ENCODE data around the gene PCDHGA6. TPM values are rescaled to one million over a fixed set of nuclear protein-coding genes. Genes with fewer than 3 reads are reported as not detected.
A peak's percentile ranks its signal among the peaks of the same experiment; 100 is the strongest.

PCDHGA6 gene
- total RNA-seq, 4 donors from 2014 or later = 3.3 to 7.3 (median 5.3) TPM

DNA sequence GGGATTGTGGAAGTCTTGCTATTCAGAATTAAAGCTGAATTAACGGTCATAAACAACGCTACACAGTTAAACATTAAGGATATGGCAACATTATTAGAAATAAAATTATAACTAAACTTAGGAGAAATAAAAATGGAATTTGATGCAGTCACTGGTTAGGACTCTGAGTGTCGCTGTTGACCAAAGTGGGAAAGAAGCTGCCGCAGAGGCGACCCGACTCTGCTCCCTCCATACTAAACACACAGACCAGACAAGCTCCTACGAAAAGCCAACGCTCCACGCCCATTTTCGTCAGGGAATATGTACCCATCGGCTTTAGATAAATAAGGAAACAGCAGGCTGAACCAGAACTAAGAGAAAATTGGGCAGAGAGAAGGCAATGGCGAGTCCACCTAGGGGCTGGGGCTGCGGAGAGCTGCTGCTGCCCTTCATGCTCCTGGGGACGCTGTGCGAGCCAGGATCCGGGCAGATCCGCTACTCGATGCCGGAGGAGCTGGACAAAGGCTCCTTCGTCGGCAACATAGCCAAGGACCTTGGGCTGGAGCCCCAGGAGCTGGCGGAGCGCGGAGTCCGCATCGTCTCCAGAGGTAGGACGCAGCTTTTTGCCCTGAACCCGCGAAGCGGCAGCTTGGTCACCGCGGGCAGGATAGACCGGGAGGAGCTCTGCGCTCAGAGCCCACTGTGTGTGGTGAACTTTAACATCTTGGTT lies 9.6 kb upstream of the PCDHGA6 start, which contains the start of gene PCDHGA5:
PCDHGA5 (plus strand) TSS at position 211 of the 709 bp plus-strand sequence; CDS start at position 380, 169 bp downstream.
- Histone ChIP-seq H3K36me3 (no peaks in the 10 kb centered on the region), H3K27ac (no peak within 1 kb of the TSS), H3K4me1 (peaks cover 3% of the 10 kb centered on the region), H3K9me3 (peaks cover 61% of the 10 kb centered on the region), H3K4me3 (peak within 1 kb of the TSS; percentile 4), H3K27me3 (peaks cover 26% of the 10 kb centered on the region)
- TF ChIP-seq POLR2A (IDR thresholded peaks at IDR 0.05) = no peak
- TF ChIP-seq EP300 (IDR thresholded peaks at IDR 0.05) = no peak
- TF ChIP-seq, protein P1, sequence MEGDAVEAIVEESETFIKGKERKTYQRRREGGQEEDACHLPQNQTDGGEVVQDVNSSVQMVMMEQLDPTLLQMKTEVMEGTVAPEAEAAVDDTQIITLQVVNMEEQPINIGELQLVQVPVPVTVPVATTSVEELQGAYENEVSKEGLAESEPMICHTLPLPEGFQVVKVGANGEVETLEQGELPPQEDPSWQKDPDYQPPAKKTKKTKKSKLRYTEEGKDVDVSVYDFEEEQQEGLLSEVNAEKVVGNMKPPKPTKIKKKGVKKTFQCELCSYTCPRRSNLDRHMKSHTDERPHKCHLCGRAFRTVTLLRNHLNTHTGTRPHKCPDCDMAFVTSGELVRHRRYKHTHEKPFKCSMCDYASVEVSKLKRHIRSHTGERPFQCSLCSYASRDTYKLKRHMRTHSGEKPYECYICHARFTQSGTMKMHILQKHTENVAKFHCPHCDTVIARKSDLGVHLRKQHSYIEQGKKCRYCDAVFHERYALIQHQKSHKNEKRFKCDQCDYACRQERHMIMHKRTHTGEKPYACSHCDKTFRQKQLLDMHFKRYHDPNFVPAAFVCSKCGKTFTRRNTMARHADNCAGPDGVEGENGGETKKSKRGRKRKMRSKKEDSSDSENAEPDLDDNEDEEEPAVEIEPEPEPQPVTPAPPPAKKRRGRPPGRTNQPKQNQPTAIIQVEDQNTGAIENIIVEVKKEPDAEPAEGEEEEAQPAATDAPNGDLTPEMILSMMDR (IDR thresholded peaks at IDR 0.05) = no peak
- TF ChIP-seq POLR2AphosphoS5 (IDR thresholded peaks at IDR 0.05) = no peak
- 27% methylated on average over 34 of the region's 34 CpGs for WGBS
- no peak for DNase-seq (ENCODE audit: low spot score in 2 of 2)

DNA sequence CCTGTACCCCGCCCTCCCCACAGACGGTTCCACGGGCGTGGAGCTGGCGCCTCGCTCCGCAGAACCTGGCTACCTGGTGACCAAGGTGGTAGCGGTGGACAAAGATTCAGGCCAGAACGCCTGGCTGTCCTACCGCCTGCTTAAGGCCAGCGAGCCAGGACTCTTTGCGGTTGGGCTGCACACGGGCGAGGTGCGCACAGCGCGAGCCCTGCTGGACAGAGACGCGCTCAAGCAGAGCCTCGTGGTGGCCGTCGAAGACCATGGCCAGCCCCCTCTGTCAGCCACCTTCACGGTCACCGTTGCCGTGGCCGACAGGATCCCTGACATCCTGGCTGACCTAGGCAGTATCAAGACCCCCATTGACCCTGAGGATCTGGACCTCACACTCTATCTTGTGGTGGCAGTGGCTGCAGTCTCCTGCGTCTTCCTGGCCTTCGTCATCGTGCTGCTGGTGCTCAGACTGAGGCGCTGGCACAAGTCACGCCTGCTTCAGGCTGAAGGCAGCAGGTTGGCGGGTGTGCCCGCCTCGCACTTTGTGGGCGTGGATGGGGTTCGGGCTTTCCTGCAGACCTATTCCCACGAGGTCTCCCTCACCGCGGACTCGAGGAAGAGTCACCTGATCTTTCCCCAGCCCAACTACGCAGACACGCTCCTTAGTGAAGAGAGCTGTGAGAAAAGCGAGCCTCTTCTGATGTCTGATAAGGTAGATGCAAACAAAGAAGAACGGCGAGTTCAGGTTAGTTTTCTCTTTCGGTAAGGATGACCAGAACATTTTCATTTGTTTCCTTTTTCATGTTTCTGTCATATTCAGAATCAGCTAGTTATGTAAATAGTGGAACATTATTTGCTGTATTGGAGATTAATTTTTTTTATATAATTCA lies 7.4 kb upstream of the PCDHGA6 start:
- no peak overlapping the region for H3K4me3 ChIP-seq
- peaks cover 57% of the 10 kb centered on the region for H3K9me3 ChIP-seq
- no peaks in the 10 kb centered on the region for H3K36me3 ChIP-seq
- peaks cover 28% of the 10 kb centered on the region for H3K27me3 ChIP-seq
- 34% methylated on average over 34 of the region's 46 CpGs for WGBS
- DNase-seq (ENCODE audit: low spot score in 2 of 2) = no peak
- TF ChIP-seq, protein P1 (IDR thresholded peaks at IDR 0.05) = no peak
- TF ChIP-seq POLR2A (IDR thresholded peaks at IDR 0.05) = no peak
- TF ChIP-seq POLR2AphosphoS5 (IDR thresholded peaks at IDR 0.05) = no peak
- no peak for TF ChIP-seq EP300 (IDR thresholded peaks at IDR 0.05)
- H3K4me1 ChIP-seq = peaks cover 3% of the 10 kb centered on the region
- no peak overlapping the region for H3K27ac ChIP-seq

DNA sequence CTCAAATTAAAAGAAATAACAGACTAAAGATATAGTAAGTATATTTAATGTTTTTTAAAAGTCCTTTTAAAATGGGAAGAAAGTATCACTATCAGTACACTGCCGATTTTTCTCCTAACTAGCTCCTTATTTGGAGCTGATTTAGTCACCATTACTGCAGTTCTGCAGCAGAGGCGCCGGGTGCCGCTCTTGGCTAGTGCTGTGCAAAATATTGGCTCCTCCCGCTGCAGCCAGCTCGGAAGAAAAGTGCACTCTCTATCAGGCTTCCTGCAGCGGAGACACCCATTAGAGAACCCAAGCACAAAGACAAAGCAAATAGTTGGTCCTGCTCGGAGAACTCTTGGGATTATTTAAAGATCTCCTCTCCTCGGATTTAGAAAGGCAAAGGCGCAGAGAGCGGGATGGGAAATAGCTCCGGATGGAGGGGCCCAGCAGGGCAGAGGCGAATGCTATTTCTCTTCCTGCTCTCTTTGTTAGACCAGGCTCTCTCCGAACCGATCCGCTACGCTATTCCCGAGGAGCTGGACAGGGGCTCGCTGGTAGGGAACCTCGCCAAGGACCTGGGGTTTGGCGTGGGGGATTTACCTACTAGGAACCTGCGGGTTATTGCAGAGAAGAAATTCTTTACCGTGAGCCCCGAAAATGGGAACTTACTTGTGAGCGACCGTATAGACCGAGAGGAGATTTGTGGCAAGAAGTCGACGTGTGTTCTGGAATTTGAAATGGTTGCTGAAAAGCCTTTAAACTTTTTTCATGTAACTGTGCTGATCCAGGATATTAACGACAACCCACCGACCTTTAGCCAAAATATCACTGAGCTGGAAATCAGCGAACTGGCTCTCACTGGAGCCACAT lies 3.5 kb upstream of the PCDHGA6 start, which contains the start of gene PCDHGB3:
PCDHGB3 (plus strand) TSS at position 249 of the 855 bp plus-strand sequence; CDS start at position 402, 153 bp downstream.
- DNase-seq (ENCODE audit: low spot score in 2 of 2) = no peak
- TF ChIP-seq, protein P1 (IDR thresholded peaks at IDR 0.05) = peak in 1 of 2 donors; percentile 27
- no peak for TF ChIP-seq POLR2AphosphoS5 (IDR thresholded peaks at IDR 0.05)
- no peak for TF ChIP-seq POLR2A (IDR thresholded peaks at IDR 0.05)
- no peak for TF ChIP-seq EP300 (IDR thresholded peaks at IDR 0.05)
- no peaks in the 10 kb centered on the region for H3K4me1 ChIP-seq
- H3K9me3 ChIP-seq = peaks cover 63% of the 10 kb centered on the region
- 21% methylated on average over 32 of the region's 32 CpGs for WGBS
- H3K36me3 ChIP-seq = no peaks in the 10 kb centered on the region
- no peak within 1 kb of the TSS for H3K27ac ChIP-seq
- peak within 1 kb of the TSS; percentile 37 for H3K4me3 ChIP-seq
- H3K27me3 ChIP-seq = peaks cover 15% of the 10 kb centered on the region

DNA sequence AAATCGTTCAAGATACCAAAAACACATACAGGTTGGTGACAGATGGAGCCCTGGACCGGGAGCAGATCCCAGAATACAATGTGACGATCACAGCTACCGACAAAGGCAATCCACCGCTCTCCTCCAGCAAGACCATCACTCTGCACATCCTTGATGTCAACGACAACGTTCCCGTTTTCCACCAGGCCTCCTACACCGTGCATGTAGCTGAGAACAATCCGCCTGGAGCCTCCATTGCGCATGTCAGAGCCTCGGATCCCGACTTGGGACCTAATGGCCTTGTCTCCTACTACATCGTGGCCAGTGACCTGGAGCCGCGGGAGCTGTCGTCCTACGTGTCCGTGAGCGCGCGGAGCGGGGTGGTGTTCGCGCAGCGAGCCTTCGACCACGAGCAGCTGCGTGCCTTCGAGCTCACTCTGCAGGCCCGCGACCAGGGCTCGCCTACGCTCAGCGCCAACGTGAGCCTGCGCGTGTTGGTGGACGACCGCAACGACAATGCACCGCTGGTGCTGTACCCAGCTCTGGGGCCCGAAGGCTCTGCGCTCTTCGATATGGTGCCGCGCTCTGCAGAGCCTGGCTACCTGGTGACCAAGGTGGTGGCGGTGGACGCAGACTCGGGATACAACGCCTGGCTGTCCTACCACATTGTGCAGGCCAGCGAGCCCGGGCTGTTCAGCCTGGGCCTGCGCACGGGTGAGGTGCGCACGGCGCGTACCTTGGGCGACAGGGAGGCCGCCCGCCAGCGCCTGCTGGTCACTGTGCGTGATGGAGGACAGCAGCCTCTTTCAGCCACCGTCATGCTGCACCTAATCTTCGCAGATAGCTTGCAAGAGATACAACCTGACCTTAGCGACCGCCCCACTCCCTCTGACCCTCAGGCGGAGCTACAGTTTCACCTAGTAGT lies 1.9 kb upstream of the PCDHGA6 start:
- Histone ChIP-seq H3K9me3 (peaks cover 62% of the 10 kb centered on the region), H3K27me3 (peaks cover 12% of the 10 kb centered on the region)
- DNase-seq (ENCODE audit: low spot score in 2 of 2) = no peak

More for the DNA sequence above, 1.9 kb upstream of the PCDHGA6 start:
- 31% methylated on average over 18 of the region's 69 CpGs for WGBS
- TF ChIP-seq EP300 (IDR thresholded peaks at IDR 0.05) (no peak), POLR2A (IDR thresholded peaks at IDR 0.05) (no peak), POLR2AphosphoS5 (IDR thresholded peaks at IDR 0.05) (no peak)
- TF ChIP-seq, protein P1 (IDR thresholded peaks at IDR 0.05) = no peak
- Histone ChIP-seq H3K27ac (no peak overlapping the region), H3K4me1 (no peaks in the 10 kb centered on the region), H3K4me3 (no peak overlapping the region), H3K36me3 (no peaks in the 10 kb centered on the region)

All from suprapubic skin (tissue), 4 donors.